ENCODE results near the gene KLHDC1.
"Not testable (repeated sequence)": the region's sequence is repeated elsewhere in the genome, so short reads cannot be mapped to it uniquely, and the experiment has no call there.

Gene KLHDC1

DNA sequence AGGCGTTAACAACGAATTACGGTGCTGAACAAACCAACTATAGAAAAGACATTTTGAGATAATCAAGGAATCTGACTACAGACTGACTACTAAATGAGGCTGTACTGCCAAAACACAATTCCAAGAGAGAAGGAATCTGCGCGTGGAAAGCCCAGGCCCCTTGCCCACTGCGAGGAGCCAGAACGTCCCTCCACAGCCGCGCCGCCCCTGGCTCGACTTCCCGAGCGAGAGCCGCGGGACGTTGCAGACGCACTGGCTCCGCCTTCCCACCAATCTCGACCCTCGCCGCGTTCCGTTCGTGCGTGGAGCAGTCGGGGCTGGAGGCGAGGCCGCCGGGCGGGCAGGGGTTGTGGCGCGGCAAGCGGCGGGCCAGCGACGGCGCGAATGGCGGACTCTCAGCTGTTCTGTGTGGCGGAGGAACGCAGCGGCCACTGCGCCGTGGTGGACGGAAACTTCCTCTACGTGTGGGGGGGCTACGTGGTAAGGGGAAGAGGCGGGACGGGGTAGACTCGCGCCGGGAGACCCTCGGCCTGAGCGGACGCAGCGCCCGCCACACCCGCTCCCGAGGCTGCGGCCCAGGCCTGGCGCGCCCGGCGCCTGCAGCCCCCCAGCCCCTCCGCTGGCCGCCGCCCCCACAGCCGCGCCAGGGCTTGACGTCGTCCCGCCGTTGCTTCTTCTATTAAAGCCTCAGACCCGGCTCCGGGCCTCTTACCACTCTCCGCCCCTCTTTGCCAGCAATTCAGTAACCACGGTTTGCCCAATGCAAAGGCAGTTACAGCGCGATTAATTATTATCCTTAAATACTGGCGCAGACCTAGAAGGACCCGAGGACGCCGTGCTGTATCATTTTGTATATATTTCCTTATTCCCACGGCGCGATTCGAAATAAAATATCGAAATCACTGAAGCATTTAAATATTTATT, at the start of gene KLHDC1:
KLHDC1 (plus strand) TSS at position 310 of the 924 bp plus-strand sequence; CDS start at position 385, 75 bp downstream.
- no peak for TF ChIP-seq CTCF (conservative IDR thresholded peaks at IDR 0.05; ENCODE audit: control insufficient read depth, insufficient read depth, low read depth, low read length)
- peak within 1 kb of the TSS; percentile 57 for H3K4me3 ChIP-seq (ENCODE audit: control insufficient read depth, low read depth, low read length)
- peak; percentile 74 for DNase-seq (ENCODE audit: low read depth)

DNA sequence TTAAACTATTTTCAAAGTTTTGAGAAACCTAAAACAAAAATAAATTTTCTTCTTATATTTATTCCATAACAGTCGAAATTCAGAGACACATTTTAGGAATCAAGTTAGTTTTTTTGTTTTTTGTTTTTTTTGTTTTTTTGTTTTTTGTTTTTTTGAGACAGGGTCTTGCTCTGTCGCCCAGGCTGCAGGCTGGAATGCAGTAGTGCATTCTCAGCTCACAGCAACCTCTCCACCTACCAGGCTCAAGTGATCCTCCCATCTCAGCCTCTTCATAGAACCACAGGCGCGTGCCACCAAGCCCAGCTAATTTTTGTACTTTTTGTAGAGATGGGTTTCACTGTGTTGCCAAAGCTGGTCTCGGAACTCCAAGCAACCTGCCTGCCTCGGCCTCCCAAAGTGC, 39.4 kb upstream of the KLHDC1 start:
- no peak for DNase-seq (ENCODE audit: low read depth)
- TF ChIP-seq CTCF (conservative IDR thresholded peaks at IDR 0.05; ENCODE audit: control insufficient read depth, insufficient read depth, low read depth, low read length), result no peak
- H3K4me3 ChIP-seq (ENCODE audit: control insufficient read depth, low read depth, low read length), result no peak overlapping the region

DNA sequence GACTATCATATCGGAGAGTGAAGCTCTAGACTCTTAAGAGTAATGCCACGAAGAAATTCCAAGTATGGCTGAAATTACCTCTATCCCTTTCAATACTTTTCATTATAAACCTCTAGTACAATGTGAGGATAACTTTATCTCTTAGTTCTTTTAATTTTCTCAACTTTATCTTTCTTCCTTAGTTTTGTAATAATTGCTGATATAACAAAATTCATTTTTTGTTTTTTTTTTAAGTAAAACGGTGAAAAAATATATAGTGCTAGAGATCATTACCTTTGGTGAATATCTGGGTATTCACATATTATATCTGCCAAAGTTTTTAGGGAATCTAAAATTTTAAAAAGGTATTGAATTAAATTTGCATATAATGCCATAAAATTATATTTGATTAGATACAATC, 38.4 kb upstream of the KLHDC1 start:
- no peak overlapping the region for H3K4me3 ChIP-seq (ENCODE audit: control insufficient read depth, low read depth, low read length)
- no peak for TF ChIP-seq CTCF (conservative IDR thresholded peaks at IDR 0.05; ENCODE audit: control insufficient read depth, insufficient read depth, low read depth, low read length)
- DNase-seq (ENCODE audit: low read depth), result no peak

DNA sequence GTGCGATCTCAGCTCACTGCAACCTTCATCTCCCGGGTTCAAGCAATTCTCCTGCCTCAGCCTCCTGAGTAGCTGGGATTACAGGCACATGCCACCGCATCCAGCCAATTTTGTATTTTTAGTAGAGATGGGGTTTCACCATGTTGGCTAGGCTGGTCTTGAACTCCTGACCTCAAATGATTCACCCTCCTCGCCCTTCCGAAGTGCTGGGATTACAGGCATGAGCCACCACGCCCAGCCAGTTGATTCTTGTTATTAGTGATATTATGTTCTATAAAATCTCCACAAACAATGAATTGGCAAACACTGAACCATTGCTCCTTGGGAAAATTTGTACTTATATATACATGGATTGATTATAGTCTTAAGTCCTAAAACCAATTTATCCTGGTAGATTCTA, 35.4 kb upstream of the KLHDC1 start:
- not testable (repeated sequence) for H3K4me3 ChIP-seq (ENCODE audit: control insufficient read depth, low read depth, low read length)
- peak; percentile 35 for DNase-seq (ENCODE audit: low read depth)

- H3K4me3 ChIP-seq (ENCODE audit: control insufficient read depth, low read depth, low read length), result no peak overlapping the region
- DNase-seq (ENCODE audit: low read depth), result no peak
- no peak for TF ChIP-seq CTCF (conservative IDR thresholded peaks at IDR 0.05; ENCODE audit: control insufficient read depth, insufficient read depth, low read depth, low read length)
Measured at GRCh38 chr14:49659526-49660455, 33.1 kb upstream of the KLHDC1 start.

- no peak for TF ChIP-seq CTCF (conservative IDR thresholded peaks at IDR 0.05; ENCODE audit: control insufficient read depth, insufficient read depth, low read depth, low read length)
- H3K4me3 ChIP-seq (ENCODE audit: control insufficient read depth, low read depth, low read length), result no peak overlapping the region
- no peak for DNase-seq (ENCODE audit: low read depth)
Measured at GRCh38 chr14:49670475-49670874, 22.4 kb upstream of the KLHDC1 start.

DNA sequence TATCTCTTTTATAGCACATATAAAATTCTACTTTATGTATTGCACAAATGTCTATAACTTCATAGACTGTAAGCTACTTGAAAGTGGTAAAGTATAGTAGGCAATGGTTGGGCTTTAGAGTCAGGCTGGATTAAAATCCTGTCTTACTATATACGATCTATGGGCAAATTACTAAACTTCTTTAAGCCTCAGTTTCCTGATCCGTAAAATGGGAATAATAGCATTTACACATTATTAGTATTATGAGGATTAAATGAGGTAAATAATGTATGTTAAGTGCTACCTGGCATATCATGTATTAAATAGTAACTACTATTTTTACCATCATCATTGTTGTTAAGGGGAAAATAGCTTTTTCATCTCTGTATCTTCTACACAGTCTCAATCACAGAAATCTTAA, 19.3 kb upstream of the KLHDC1 start:
- no peak overlapping the region for H3K4me3 ChIP-seq (ENCODE audit: control insufficient read depth, low read depth, low read length)
- TF ChIP-seq CTCF (conservative IDR thresholded peaks at IDR 0.05; ENCODE audit: control insufficient read depth, insufficient read depth, low read depth, low read length), result no peak
- DNase-seq (ENCODE audit: low read depth), result no peak
